ENCODE results near the gene LRTM2. TPM values are rescaled to one million over a fixed set of nuclear protein-coding genes. Genes with fewer than 3 reads are reported as not detected.

Gene LRTM2
- polyA plus RNA-seq, 1 donor (not counting 4 experiments of a cell fraction or from before 2014, with no cell fraction given) = not detected

GRCh38 chr12:1826401-1826800 lies 6.0 kb downstream of the LRTM2 start:
- H2AFZ ChIP-seq (ENCODE audit: control insufficient read depth, low read length) = no peak overlapping the region
- no peak overlapping the region for H3K9ac ChIP-seq (ENCODE audit: control insufficient read depth, extremely low read depth, insufficient read depth, low read length)
- H3K4me2 ChIP-seq (ENCODE audit: control insufficient read depth, extremely low read depth, insufficient read depth, low read depth, low read length) = no peak overlapping the region
- TF ChIP-seq CTCF (optimal IDR thresholded peaks at IDR 0.05 in 1 of 3, IDR thresholded peaks at IDR 0.05 in 1 of 3, conservative IDR thresholded peaks at IDR 0.05 in 1 of 3; ENCODE audit: extremely low read depth in 1 of 3, insufficient read depth in 2 of 3, low read length in 3 of 3) (no peak), EZH2 (IDR thresholded peaks at IDR 0.05; ENCODE audit: low read length) (no peak)
- H3K79me2 ChIP-seq (ENCODE audit: control insufficient read depth, insufficient read depth, low read length) = no peaks in the 10 kb centered on the region
- no peak overlapping the region for H3K27ac ChIP-seq (ENCODE audit: control insufficient read depth, insufficient read depth, low read length)
- no peaks in the 10 kb centered on the region for H3K36me3 ChIP-seq (ENCODE audit: control insufficient read depth in 2 of 2, extremely low read depth in 1 of 2, insufficient read depth in 2 of 2, low read length in 2 of 2)
- no peaks in the 10 kb centered on the region for H3K4me1 ChIP-seq (ENCODE audit: control insufficient read depth, extremely low read depth, insufficient read depth, low read length)
- DNase-seq (ENCODE audit: low read depth, low spot score) = no peak
- no peaks in the 10 kb centered on the region for H3K9me1 ChIP-seq (ENCODE audit: control insufficient read depth, extremely low read depth, insufficient read depth, low read length)
- no peak overlapping the region for H3K4me3 ChIP-seq (ENCODE audit: control insufficient read depth in 2 of 3, extremely low read depth in 1 of 3, insufficient read depth in 2 of 3, low read depth in 1 of 3, low read length in 3 of 3)
- H3K27me3 ChIP-seq (ENCODE audit: control insufficient read depth, extremely low read depth, insufficient read depth, low read length) = peaks cover 43% of the 10 kb centered on the region
- dilution Hi-C loops (cut with MboI; ENCODE audit: extremely low pct_ligation_motif_present, low sequenced_read_pairs) = no loop called here
- no peaks in the 10 kb centered on the region for H3K9me3 ChIP-seq (ENCODE audit: control insufficient read depth, low read depth, low read length)
- FAIRE-seq = no peak
- H4K20me1 ChIP-seq (ENCODE audit: control insufficient read depth, extremely low read depth, insufficient read depth, low read length) = no peaks in the 10 kb centered on the region

GRCh38 chr12:1826867-1827705 lies 6.7 kb downstream of the LRTM2 start:
- H3K27me3 ChIP-seq (ENCODE audit: control insufficient read depth, extremely low read depth, insufficient read depth, low read length) = peaks cover 42% of the 10 kb centered on the region
- H3K4me1 ChIP-seq (ENCODE audit: control insufficient read depth, extremely low read depth, insufficient read depth, low read length) = no peaks in the 10 kb centered on the region
- TF ChIP-seq EZH2 (IDR thresholded peaks at IDR 0.05; ENCODE audit: low read length) (no peak), CTCF (optimal IDR thresholded peaks at IDR 0.05 in 1 of 3, IDR thresholded peaks at IDR 0.05 in 1 of 3, conservative IDR thresholded peaks at IDR 0.05 in 1 of 3; ENCODE audit: extremely low read depth in 1 of 3, insufficient read depth in 2 of 3, low read length in 3 of 3) (no peak)
- no peak overlapping the region for H3K9ac ChIP-seq (ENCODE audit: control insufficient read depth, extremely low read depth, insufficient read depth, low read length)
- DNase-seq (ENCODE audit: low read depth, low spot score) = no peak
- dilution Hi-C loops (cut with MboI; ENCODE audit: extremely low pct_ligation_motif_present, low sequenced_read_pairs) = no loop called here
- H3K36me3 ChIP-seq (ENCODE audit: control insufficient read depth in 2 of 2, extremely low read depth in 1 of 2, insufficient read depth in 2 of 2, low read length in 2 of 2) = no peaks in the 10 kb centered on the region
- no peaks in the 10 kb centered on the region for H3K9me3 ChIP-seq (ENCODE audit: control insufficient read depth, low read depth, low read length)
- H3K4me3 ChIP-seq (ENCODE audit: control insufficient read depth in 2 of 3, extremely low read depth in 1 of 3, insufficient read depth in 2 of 3, low read depth in 1 of 3, low read length in 3 of 3) = no peak overlapping the region
- no peak overlapping the region for H3K4me2 ChIP-seq (ENCODE audit: control insufficient read depth, extremely low read depth, insufficient read depth, low read depth, low read length)
- no peak overlapping the region for H3K27ac ChIP-seq (ENCODE audit: control insufficient read depth, insufficient read depth, low read length)
- no peak for FAIRE-seq
- H2AFZ ChIP-seq (ENCODE audit: control insufficient read depth, low read length) = no peak overlapping the region
- H3K79me2 ChIP-seq (ENCODE audit: control insufficient read depth, insufficient read depth, low read length) = no peaks in the 10 kb centered on the region
- no peaks in the 10 kb centered on the region for H4K20me1 ChIP-seq (ENCODE audit: control insufficient read depth, extremely low read depth, insufficient read depth, low read length)
- no peaks in the 10 kb centered on the region for H3K9me1 ChIP-seq (ENCODE audit: control insufficient read depth, extremely low read depth, insufficient read depth, low read length)
